LNCAP (cell line): ENCODE measurements around the gene GEN1.

Source experiments
- CTCF ChIP-seq: fragments of 450-650 bp; IDR thresholded peaks from 2 replicates; pipeline ENCODE4 v1.5.1; 2017; ENCODE audit warnings: mild to moderate bottlenecking

GEN1 gene

DNA sequence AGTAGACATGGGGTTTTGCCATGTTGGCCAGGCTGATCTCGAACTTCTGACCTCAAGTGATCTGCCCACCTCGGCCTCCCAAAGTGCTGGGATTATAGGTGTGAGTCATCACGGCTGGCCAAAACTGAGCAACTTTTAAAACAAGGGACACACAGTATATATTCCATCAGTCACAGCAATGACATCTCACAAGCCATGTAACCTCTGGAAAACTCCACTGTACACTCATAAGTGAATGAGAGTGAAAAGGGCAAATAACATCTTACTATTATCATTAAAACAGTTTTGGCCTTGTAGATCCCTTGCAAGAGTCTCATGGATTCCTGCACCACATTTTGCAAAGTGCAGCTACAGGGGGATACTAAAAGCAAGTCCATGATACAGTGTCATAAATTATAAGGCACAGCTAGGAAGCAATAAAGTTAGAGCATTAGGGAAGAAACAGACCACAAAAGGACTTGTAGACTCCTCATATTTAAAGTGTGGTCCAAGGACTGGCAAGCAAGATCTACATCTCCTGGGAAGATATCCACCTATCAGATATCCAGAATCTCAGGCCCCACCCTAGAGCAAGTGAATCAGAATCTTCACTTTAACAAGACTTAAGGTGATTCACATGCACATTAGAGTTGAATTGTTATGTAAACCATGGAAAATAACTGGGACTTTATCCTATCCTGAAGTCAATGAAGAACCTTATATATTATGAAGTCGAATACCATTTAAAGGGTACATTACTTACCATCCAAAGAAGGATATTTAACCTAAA, 6.1 kb upstream of the GEN1 start:
- TF ChIP-seq CTCF, result no peak

- no peak for TF ChIP-seq CTCF
Observed at GRCh38 chr2:17748745-17749144, 5.2 kb upstream of the GEN1 start.

DNA sequence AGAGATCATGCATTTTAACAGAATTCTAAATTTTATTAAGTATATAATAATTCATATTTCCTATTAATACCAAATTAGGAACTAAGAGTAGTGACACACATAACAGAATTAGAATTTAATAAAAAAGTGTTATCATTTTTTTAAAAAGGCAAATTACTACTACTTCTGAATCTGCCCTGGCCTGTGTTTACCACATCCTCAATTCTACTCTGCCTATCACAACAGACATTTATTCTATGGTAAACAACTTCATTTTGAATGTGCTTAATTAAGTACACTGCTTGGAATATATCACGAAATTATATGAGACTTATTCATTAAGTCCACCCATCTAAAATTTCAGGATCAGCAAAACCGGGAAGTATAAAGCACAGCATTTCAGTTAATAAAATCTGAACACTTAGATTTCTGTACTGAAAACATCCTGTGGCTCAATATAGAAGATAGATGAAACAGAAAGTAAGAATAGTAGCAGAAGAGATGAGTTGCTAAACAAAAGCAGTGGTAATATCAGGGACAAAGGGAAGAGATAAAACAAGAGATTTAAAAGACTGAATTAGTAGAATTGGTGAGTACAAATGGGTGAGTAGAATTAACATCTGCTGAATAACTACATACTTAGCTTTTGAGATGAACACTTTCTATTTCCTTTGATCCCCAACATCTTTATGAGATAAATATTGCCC, 4.0 kb upstream of the GEN1 start:
- TF ChIP-seq CTCF, result no peak

DNA sequence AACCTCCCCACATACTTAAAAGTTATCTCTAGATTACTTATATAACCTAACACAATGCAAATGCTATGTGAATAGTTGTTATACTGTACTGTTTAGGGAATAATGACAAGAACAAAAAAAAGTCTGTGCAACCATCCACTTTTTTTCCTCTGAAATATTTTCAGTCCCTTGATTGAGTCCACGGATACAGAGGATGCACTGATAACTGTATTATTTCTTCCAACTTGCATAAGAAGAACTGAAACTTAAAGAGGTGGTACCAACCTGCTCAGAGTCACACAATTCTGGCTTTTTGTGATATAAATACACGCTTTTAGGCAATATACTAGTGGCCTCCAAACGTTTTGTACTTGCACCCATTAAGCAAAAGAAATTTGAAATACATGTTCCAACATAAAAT, 1.7 kb upstream of the GEN1 start:
- TF ChIP-seq CTCF, result no peak

- TF ChIP-seq CTCF, result no peak
Observed at GRCh38 chr2:17752892-17753802, 791 bp upstream of the GEN1 start.

DNA sequence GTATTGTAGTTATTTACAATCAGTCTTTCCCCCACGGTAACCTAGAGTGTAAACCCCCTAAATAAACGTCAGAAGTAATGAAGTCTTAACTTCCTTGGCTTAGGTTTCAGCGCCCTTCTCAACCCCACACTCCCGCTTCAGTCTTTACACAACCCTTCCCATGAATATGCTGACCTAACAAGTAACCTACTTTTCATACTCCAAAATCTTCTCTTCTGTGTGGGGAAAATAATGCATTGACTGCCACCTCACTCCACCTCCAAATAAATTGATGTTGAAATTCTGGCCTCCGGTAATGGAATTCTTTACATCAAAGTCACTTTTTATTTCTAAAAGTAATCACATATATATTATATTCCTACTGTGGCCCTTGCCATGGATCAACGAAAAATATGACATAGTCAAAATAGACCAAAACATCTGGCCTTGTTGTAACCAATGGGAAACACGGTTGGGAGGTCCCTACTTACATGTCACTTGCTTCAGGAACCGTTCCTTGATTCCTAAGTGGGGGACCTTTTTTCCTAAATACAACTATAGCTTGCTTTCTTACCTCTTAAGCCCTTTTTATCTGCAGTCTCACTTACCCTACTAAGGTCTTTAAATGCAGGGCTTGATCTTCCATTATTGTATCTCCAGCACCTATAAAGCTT, 961 bp downstream of the GEN1 start:
- TF ChIP-seq CTCF, result no peak

DNA sequence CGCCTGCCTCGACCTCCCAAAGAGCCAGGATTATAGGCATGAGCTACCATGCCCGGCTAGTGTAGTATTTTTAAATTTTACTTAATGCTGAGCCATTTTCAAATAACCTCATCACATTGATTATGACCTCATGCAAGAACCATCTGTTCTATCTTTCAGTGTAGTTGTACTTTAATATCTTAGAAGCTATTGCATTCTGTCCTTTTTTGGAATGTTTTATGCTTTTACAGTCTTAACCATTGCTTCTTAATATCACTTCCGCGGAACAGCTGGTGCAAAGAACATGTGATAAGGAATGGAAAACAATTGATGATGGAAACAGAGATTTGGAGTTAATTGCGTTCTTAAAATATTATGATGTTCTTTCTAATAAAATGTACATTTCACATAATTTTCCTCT, 2.7 kb downstream of the GEN1 start:
- TF ChIP-seq CTCF, result no peak
